MG63 (cell line): ENCODE data around the gene RELN. TPM values are rescaled to one million over a fixed set of nuclear protein-coding genes. Genes with fewer than 3 reads are reported as not detected.
"Not testable (repeated sequence)": the region's sequence is repeated elsewhere in the genome, so short reads cannot be mapped to it uniquely, and the experiment has no call there.

Experiments
- DNase-seq: peaks from one replicate; pipeline ENCODE4 v3.0.0-alpha.2; 2020
- H3K27me3 ChIP-seq: fragments of 250-450 bp; sonication (Bioruptor Pico); 2 replicates; pipeline ENCODE4 v1.5.1; 2020; ENCODE audit warnings: mild to moderate bottlenecking, moderate library complexity
- H3K36me3 ChIP-seq: fragments of 250-450 bp; sonication (Bioruptor Pico); 2 replicates; pipeline ENCODE4 v1.5.1; 2020; ENCODE audit warnings: mild to moderate bottlenecking, moderate library complexity
- H3K4me3 ChIP-seq: fragments of 250-450 bp; sonication (Bioruptor Pico); 2 replicates; pipeline ENCODE4 v1.5.1; 2020; ENCODE audit warnings: mild to moderate bottlenecking, moderate library complexity
- H3K9me3 ChIP-seq: fragments of 250-450 bp; sonication (Bioruptor Pico); 2 replicates; pipeline ENCODE4 v1.5.1; 2020; ENCODE audit warnings: mild to moderate bottlenecking, moderate library complexity
- total RNA-seq: library from RNA; depleted of rRNA; stranded (reverse); fragments of >200 nt; shearing (Covaris generic); gene quantifications from 2 replicates; pipeline ENCODE4 v1.2.3, GENCODE V29; 2014; ENCODE audit warnings: low replicate concordance

RELN gene
- total RNA-seq, 1 experiment from 2014 or later = 3.1 TPM

DNA sequence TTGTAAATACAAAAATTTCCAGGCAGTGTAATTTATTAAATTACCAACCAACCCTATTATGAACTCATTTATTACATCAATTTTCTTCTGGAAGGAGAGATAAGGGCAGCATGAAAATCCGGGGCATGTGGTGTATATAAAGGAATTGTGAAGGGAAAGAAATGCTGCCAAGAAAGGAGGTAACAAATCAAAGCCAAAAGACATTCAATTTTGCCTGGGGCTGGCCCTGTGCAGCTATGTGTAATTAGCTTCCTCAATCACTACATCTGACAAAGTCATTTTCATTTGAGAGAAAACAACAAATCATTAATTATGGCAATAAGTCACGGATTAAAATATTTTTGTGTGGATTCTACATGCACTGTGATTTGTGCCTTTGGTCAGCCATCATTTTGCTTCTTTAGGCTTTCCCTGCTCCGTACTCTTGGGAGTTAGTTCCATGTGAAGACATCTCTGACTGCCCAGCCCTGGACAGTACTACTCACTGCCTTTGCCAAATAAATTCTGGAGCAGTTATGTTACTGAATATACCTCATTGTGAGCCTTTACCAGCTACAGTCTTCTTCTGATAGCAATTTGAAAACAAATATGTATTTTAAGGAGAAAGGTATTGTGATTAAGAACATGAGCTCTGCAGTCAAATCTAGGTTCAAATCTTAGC is 191.7 kb downstream of the RELN start:
- Histone ChIP-seq H3K36me3 (no peaks in the 10 kb centered on the region), H3K4me3 (no peak overlapping the region), H3K27me3 (no peaks in the 10 kb centered on the region), H3K9me3 (no peaks in the 10 kb centered on the region)
- DNase-seq = no peak

- Histone ChIP-seq H3K36me3 (no peaks in the 10 kb centered on the region), H3K9me3 (no peaks in the 10 kb centered on the region), H3K4me3 (no peak overlapping the region), H3K27me3 (no peaks in the 10 kb centered on the region)
- no peak for DNase-seq
These were observed 193.0 kb downstream of the RELN start for GRCh38 chr7:103796327-103796962.

DNA sequence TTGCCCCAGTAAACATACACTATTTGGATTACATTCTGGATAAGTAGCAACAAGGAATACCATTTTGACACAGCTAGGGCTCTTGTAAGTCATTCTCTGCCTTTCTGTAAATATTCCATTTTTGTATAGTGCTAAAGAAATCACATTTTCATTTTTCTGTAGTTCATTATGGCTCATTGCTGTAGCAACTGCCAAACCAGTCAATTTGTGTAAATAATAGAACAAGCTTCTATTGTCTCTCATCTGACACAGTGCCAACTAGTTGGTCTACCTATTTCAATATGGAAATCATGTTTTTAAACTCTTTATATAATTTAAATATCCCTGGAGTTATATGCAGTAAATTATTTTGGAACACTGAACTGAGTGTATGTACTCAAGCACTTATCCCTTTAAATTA is 193.7 kb downstream of the RELN start:
- no peaks in the 10 kb centered on the region for H3K9me3 ChIP-seq
- no peaks in the 10 kb centered on the region for H3K27me3 ChIP-seq
- DNase-seq = no peak
- H3K4me3 ChIP-seq = no peak overlapping the region
- H3K36me3 ChIP-seq = no peaks in the 10 kb centered on the region

- Histone ChIP-seq H3K27me3 (no peaks in the 10 kb centered on the region), H3K4me3 (no peak overlapping the region), H3K36me3 (no peaks in the 10 kb centered on the region), H3K9me3 (no peaks in the 10 kb centered on the region)
- no peak for DNase-seq
These were observed 194.4 kb downstream of the RELN start for GRCh38 chr7:103795107-103795506.

GRCh38 chr7:103794424-103794823 is 195.0 kb downstream of the RELN start:
- Histone ChIP-seq H3K36me3 (no peaks in the 10 kb centered on the region), H3K9me3 (no peaks in the 10 kb centered on the region), H3K27me3 (no peaks in the 10 kb centered on the region), H3K4me3 (no peak overlapping the region)
- DNase-seq = no peak

DNA sequence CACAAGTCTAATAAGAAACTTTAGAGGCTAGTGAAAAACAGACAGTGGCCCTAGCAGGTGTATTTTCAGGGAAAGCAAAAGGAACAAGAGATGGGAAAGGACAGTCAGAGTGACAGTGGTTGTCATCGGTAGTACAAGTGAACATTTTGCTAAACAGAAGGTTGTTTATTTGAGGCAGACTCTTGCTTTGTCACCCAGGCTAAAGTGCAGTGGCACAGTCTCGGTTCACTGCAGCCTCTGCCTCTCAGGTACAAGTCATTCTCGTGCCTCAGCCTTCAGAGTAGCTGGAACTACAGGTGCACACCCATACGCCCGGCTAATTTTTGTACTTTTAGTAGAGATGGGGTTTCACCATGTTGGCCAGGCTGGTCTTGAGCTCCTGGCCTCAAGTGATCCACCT is 195.8 kb downstream of the RELN start:
- H3K9me3 ChIP-seq = no peaks in the 10 kb centered on the region
- no peak overlapping the region for H3K4me3 ChIP-seq
- no peak for DNase-seq
- H3K36me3 ChIP-seq = no peaks in the 10 kb centered on the region
- no peaks in the 10 kb centered on the region for H3K27me3 ChIP-seq

DNA sequence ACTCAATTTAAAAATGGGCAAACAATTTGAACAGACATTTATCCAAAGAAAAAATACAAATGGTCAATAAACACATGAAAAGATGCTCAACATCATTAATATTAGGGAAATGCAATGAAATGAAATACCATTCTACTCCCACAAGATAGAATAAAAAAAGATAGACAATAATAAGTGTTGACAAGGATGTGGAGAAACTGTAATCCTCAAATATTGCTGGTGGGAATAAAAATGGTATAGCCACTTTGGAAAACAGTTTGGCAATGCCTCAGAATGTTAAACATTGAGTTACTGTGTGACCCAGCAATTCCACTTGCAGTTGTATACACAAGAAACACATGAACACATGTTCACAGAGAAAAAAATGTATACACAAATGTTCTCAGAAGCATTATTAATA is 197.6 kb downstream of the RELN start:
- Histone ChIP-seq H3K9me3 (no peaks in the 10 kb centered on the region), H3K4me3 (no peak overlapping the region), H3K36me3 (no peaks in the 10 kb centered on the region), H3K27me3 (no peaks in the 10 kb centered on the region)
- DNase-seq = no peak

- not testable (repeated sequence) for DNase-seq, H3K9me3 ChIP-seq, H3K36me3 ChIP-seq, H3K27me3 ChIP-seq, H3K4me3 ChIP-seq
These were observed 202.4 kb downstream of the RELN start for GRCh38 chr7:103787041-103787440.

GRCh38 chr7:103784646-103785286 is 204.7 kb downstream of the RELN start:
- Histone ChIP-seq H3K36me3 (no peaks in the 10 kb centered on the region), H3K9me3 (no peaks in the 10 kb centered on the region), H3K4me3 (no peak overlapping the region), H3K27me3 (no peaks in the 10 kb centered on the region)
- DNase-seq = no peak

GRCh38 chr7:103781409-103781808 is 208.0 kb downstream of the RELN start:
- DNase-seq = no peak
- Histone ChIP-seq H3K27me3 (no peaks in the 10 kb centered on the region), H3K9me3 (no peaks in the 10 kb centered on the region), H3K4me3 (no peak overlapping the region), H3K36me3 (no peaks in the 10 kb centered on the region)

GRCh38 chr7:103780561-103780960 is 208.9 kb downstream of the RELN start:
- H3K4me3 ChIP-seq, DNase-seq, H3K27me3 ChIP-seq, H3K36me3 ChIP-seq, H3K9me3 ChIP-seq: not testable (repeated sequence)

DNA sequence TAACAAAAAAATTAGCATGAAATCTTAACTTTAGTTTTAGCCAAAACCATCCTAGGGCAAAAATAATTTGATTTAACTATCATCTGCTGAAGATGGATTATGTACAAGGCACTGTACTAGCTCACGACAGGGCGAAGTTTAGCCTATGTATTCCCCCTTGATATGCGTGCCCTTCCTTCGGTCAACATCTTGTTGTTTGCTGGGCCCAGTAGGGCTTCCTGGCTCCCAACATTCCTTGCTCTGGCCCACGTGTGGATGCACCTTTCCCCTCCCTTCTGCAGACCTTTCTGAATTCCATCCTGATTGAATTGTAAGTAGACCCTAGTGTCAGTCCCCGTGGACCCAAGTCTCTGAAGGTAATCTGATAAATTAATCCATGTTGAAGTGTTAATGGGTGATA is 212.0 kb downstream of the RELN start:
- no peak for DNase-seq
- no peaks in the 10 kb centered on the region for H3K9me3 ChIP-seq
- H3K36me3 ChIP-seq = no peaks in the 10 kb centered on the region
- H3K27me3 ChIP-seq = no peaks in the 10 kb centered on the region
- no peak overlapping the region for H3K4me3 ChIP-seq

DNA sequence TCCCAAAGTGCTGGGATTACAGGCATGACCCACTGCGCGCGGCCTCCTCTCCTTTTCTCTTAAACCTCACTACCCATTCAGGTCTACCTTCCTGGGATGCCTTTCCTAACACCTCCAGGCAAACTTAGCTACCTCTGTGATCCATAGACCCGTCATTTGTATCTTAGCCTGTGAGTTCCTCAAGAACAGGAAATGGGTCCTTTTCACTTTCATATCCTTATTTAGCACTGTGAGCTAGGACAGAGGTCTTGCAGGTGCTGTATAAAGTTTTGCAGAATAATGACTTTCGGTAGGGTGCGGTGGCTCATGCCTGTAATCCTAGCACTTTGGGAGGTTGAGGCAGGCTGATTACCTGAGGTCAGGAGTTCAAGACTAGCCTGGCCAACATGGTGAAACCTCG is 215.7 kb downstream of the RELN start:
- H3K4me3 ChIP-seq = no peak overlapping the region
- no peaks in the 10 kb centered on the region for H3K27me3 ChIP-seq
- DNase-seq = no peak
- no peaks in the 10 kb centered on the region for H3K9me3 ChIP-seq
- H3K36me3 ChIP-seq = no peaks in the 10 kb centered on the region

- Histone ChIP-seq H3K36me3 (no peaks in the 10 kb centered on the region), H3K27me3 (no peaks in the 10 kb centered on the region), H3K4me3 (no peak overlapping the region), H3K9me3 (no peaks in the 10 kb centered on the region)
- no peak for DNase-seq
These were observed 217.2 kb downstream of the RELN start for GRCh38 chr7:103772171-103772773.

DNA sequence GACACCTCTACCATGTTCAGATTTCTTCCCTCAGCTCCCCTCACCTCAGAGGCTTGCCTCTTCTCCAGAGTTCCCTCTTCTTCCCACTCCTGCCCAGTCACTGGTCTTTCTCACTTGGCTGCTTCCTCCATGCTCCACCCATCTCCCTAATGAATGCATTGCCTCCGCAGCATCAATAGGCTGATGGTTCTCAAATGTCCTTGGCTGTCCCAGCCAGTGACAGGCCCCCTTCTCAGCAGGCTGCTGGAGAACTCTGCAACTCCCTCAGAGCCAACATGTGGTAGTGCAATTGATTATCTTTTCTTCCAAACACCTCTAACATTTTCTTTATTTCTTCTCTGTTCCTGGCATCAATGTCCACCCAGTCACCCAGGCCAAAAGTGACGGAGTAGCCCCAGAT is 218.2 kb downstream of the RELN start:
- Histone ChIP-seq H3K9me3 (no peaks in the 10 kb centered on the region), H3K36me3 (no peaks in the 10 kb centered on the region), H3K4me3 (no peak overlapping the region), H3K27me3 (no peaks in the 10 kb centered on the region)
- no peak for DNase-seq

GRCh38 chr7:103766660-103767059 is 222.8 kb downstream of the RELN start:
- Histone ChIP-seq H3K4me3 (no peak overlapping the region), H3K27me3 (no peaks in the 10 kb centered on the region), H3K9me3 (no peaks in the 10 kb centered on the region), H3K36me3 (no peaks in the 10 kb centered on the region)
- DNase-seq = no peak

GRCh38 chr7:103765901-103766300 is 223.6 kb downstream of the RELN start:
- H3K27me3 ChIP-seq = no peaks in the 10 kb centered on the region
- no peak overlapping the region for H3K4me3 ChIP-seq
- no peaks in the 10 kb centered on the region for H3K36me3 ChIP-seq
- H3K9me3 ChIP-seq = no peaks in the 10 kb centered on the region
- no peak for DNase-seq

DNA sequence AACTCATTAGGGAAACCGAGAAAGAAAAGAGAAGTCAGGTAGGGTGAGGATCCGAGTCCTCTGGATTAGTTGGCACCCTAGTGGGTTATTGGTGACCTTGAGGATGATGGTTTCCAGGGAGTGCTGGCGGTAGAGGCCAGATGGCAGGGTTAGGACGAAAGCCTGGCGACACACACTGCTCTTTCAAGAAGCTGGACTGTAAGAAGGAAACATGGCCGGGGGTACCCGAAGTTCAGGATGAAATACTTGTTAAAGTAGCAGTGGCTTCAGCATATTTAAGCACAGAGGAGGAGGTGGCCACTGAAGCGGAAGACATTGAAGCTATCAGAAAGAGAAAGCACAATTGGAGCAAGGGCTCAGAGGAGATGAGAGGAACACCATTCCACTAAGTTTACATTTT is 224.6 kb downstream of the RELN start:
- H3K27me3 ChIP-seq = no peaks in the 10 kb centered on the region
- no peak overlapping the region for H3K4me3 ChIP-seq
- DNase-seq = no peak
- no peaks in the 10 kb centered on the region for H3K9me3 ChIP-seq
- no peaks in the 10 kb centered on the region for H3K36me3 ChIP-seq
